ENCODE results near the gene UIMC1.
"Not testable (repeated sequence)": the region's sequence is repeated elsewhere in the genome, so short reads cannot be mapped to it uniquely, and the experiment has no call there.

Gene UIMC1

GRCh38 chr5:177005619-177006264, 837 bp downstream of the UIMC1 start:
- DNase-seq: peak; percentile 2

GRCh38 chr5:177004961-177005360, 1.6 kb downstream of the UIMC1 start:
- DNase-seq: no peak

GRCh38 chr5:177003649-177004048, 2.9 kb downstream of the UIMC1 start:
- DNase-seq: no peak

GRCh38 chr5:176999526-176999925, 7.1 kb downstream of the UIMC1 start:
- DNase-seq: not testable (repeated sequence)

GRCh38 chr5:176998828-176999227, 7.8 kb downstream of the UIMC1 start:
- DNase-seq: no peak

GRCh38 chr5:176996780-176997179, 9.8 kb downstream of the UIMC1 start:
- no peak for DNase-seq

- DNase-seq: no peak
These were observed 10.4 kb downstream of the UIMC1 start for GRCh38 chr5:176995896-176996767.

GRCh38 chr5:176995122-176995490, 11.5 kb downstream of the UIMC1 start:
- DNase-seq: no peak

GRCh38 chr5:176994460-176995121, 12.0 kb downstream of the UIMC1 start:
- no peak for DNase-seq

GRCh38 chr5:176993081-176993480, 13.5 kb downstream of the UIMC1 start:
- DNase-seq: not testable (repeated sequence)

- no peak for DNase-seq
These were observed 19.0 kb downstream of the UIMC1 start for GRCh38 chr5:176987583-176987982.

GRCh38 chr5:176986280-176986679, 20.3 kb downstream of the UIMC1 start:
- no peak for DNase-seq

GRCh38 chr5:176985516-176985915, 21.1 kb downstream of the UIMC1 start:
- no peak for DNase-seq

GRCh38 chr5:176984176-176984575, 22.4 kb downstream of the UIMC1 start:
- DNase-seq: not testable (repeated sequence)

- DNase-seq: not testable (repeated sequence)
These were observed 23.0 kb downstream of the UIMC1 start for GRCh38 chr5:176983593-176983992.

GRCh38 chr5:176983112-176983511, 23.5 kb downstream of the UIMC1 start:
- not testable (repeated sequence) for DNase-seq

- no peak for DNase-seq
These were observed 25.8 kb downstream of the UIMC1 start for GRCh38 chr5:176980818-176981217.

- no peak for DNase-seq
These were observed 26.9 kb downstream of the UIMC1 start for GRCh38 chr5:176979669-176980068.

GRCh38 chr5:176965633-176966032, 40.9 kb downstream of the UIMC1 start:
- DNase-seq: no peak

- peak; percentile 37 for DNase-seq
These were observed 47.5 kb downstream of the UIMC1 start for GRCh38 chr5:176959051-176959450.

- no peak for DNase-seq
These were observed 49.8 kb downstream of the UIMC1 start for GRCh38 chr5:176956756-176957155.

- DNase-seq: no peak
These were observed 50.7 kb downstream of the UIMC1 start for GRCh38 chr5:176955895-176956294.

GRCh38 chr5:176954050-176954449, 52.5 kb downstream of the UIMC1 start:
- DNase-seq: no peak
